AG04450 (cell line): Measurements from ENCODE around the gene FRK. TPM values are rescaled to one million over a fixed set of nuclear protein-coding genes. Genes with fewer than 3 reads are reported as not detected.

Experiments used
- CTCF ChIA-PET: fragments of 300-600, 350-600 bp; formaldehyde crosslinking; extraction: SDS; loops from one replicate; lab custom pipeline; 2022; ENCODE audit warnings: antibody characterized with exemption, inconsistent platforms; lab: Charles Lee
- POLR2A ChIA-PET: fragments of 350-600 bp; formaldehyde crosslinking; extraction: SDS; loops from one replicate; lab custom pipeline; 2021; ENCODE audit warnings: antibody characterized with exemption, inconsistent platforms; lab: Yijun Ruan, JAX
- DNase-seq: peaks from one replicate; pipeline ENCODE4 v3.0.0-alpha.2; 2011; ENCODE audit warnings: low read depth, low spot score
- H3K27ac ChIP-seq: one replicate; pipeline ENCODE4 v1.5.1; 2012; ENCODE audit warnings: low read depth, low read length, control low read depth
- H3K27me3 ChIP-seq: one replicate; pipeline ENCODE4 v1.6.0; 2012; ENCODE audit warnings: low read length; ENCODE audit not compliant: control insufficient read depth, insufficient read depth
- H3K4me3 ChIP-seq: 2 replicates; pipeline ENCODE4 v1.5.1; 2011; ENCODE audit warnings: mild to moderate bottlenecking, low read depth, low read length, control low read depth
- H3K9me3 ChIP-seq: 2 replicates; pipeline ENCODE4 v1.5.1; 2012; ENCODE audit warnings: low read length; ENCODE audit not compliant: control insufficient read depth, insufficient read depth
- CTCF ChIP-seq: IDR thresholded peaks from 2 replicates; pipeline ENCODE4 v1.5.1; 2011; ENCODE audit warnings: low read depth, low read length, control low read depth, inconsistent platforms
- polyA plus RNA-seq: library from polyadenylated mRNA; depleted of rRNA; stranded (reverse); fragments of >200 nt; gene quantifications from 2 replicates; pipeline ENCODE4 v1.2.3, GENCODE V29; 2011

Gene FRK
- polyA plus RNA-seq, 1 experiment: 0.43 TPM

GRCh38 chr6:115914098-115914497 is 146.6 kb downstream of the FRK start:
- Histone ChIP-seq H3K4me3 (no peak overlapping the region), H3K27me3 (peaks cover 3% of the 10 kb centered on the region), H3K27ac (no peak overlapping the region), H3K9me3 (no peaks in the 10 kb centered on the region)
- CTCF ChIA-PET: no interaction called here
- no peak for TF ChIP-seq CTCF
- DNase-seq: no peak
- POLR2A ChIA-PET: no interaction called here

DNA sequence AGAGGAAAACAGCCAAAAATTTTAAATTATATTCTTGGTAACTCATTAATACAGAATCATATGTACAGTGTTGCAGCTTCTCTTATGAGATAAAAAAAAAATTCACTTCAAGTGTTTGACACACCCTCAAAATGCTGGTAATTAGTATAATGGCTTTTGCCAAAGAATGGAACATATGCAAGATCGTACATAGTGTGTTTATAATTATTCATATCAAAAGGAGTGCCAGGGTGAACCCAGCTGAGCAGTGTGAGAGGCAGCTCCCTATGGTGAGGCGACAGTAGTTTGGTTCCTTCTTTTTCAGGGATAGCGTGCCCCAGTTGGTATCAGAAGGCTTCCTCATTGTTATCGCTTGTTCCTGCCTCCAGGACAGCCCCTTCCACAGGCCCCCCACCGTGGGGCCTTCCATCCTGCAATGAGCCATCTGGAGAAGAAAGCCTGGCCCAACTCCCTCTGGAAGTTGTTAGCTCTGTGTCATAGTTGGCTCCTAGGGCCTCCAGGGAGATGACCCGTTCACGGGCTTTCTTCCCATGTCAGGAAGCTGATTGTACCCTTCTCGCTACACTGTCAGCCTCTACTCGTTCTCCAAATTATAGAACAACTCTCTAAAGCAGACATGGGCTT is 150.7 kb downstream of the FRK start:
- POLR2A ChIA-PET: no interaction called here
- DNase-seq: no peak
- TF ChIP-seq CTCF: no peak
- Histone ChIP-seq H3K4me3 (no peak overlapping the region), H3K27ac (no peak overlapping the region), H3K27me3 (peaks cover 3% of the 10 kb centered on the region), H3K9me3 (no peaks in the 10 kb centered on the region)
- CTCF ChIA-PET: interaction anchor here (1.3 kb wide), 1 partner anchor 14 kb away, joined by 4 read pairs; no protein-coding TSS in a partner anchor

DNA sequence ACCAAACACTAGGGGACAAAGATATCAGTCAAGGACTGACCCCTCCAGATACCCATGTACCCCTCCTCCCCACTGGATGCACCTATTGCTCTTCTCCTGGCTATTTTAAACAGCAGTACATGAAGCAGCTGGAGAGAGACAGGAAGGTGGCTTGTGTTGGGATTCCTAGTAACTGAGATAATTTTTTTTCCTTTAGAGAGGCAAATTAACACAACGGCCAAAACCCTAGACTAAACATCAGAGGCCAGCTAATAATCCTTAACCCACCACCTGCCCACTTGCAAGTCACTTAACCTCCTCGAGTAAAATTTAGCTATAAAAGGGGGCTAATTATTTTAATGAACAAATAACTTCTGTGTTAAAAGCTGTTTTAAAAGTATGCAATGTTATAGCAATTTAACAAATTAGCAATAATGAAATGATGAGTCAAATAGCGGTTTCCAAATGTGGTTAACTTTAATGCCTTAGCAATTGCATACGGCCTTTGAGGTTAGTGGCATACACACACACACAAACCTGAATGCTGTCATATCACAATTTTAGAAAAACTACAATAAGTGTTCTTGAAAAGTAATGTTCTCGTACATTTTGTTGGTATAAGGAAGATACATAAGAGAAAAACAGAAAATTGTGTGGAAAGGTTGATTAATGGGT is 151.7 kb downstream of the FRK start:
- H3K9me3 ChIP-seq: no peaks in the 10 kb centered on the region
- H3K27ac ChIP-seq: no peak overlapping the region
- H3K27me3 ChIP-seq: peaks cover 3% of the 10 kb centered on the region
- CTCF ChIA-PET: interaction anchor here (1.3 to 3.1 kb wide), 2 partner anchors 13 kb away, joined by 4 to 10 read pairs; no protein-coding TSS in a partner anchor
- DNase-seq: no peak
- POLR2A ChIA-PET: no interaction called here
- no peak overlapping the region for H3K4me3 ChIP-seq
- no peak for TF ChIP-seq CTCF

DNA sequence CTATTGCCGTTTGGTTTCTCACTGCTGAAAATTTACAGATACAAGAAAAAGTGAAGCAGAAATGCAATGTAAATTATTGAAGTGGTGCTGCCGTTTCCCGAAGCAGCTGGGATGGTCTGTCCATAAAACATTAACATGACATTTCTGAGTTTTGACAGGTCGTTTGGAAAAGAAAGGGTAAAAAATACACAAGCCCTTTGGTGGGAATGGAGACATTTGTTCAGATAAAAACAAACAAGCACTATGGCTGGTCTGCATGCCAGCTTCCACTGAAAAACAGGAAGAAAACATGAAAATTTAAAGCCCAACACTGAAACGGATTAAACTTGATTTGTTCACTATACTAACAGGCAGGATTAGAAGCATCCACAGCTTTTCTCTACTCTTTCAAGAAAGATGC is 155.2 kb downstream of the FRK start:
- Histone ChIP-seq H3K4me3 (no peak overlapping the region), H3K27ac (no peak overlapping the region), H3K27me3 (no peaks in the 10 kb centered on the region), H3K9me3 (no peaks in the 10 kb centered on the region)
- no peak for TF ChIP-seq CTCF
- ChIA-PET POLR2A (no interaction called here), CTCF (interaction anchor here (3.1 kb wide), 1 partner anchor 9 kb away, joined by 10 read pairs; no protein-coding TSS in a partner anchor)
- no peak for DNase-seq

- H3K4me3 ChIP-seq: no peak overlapping the region
- no peak overlapping the region for H3K27ac ChIP-seq
- TF ChIP-seq CTCF: no peak
- no peaks in the 10 kb centered on the region for H3K27me3 ChIP-seq
- DNase-seq: no peak
- POLR2A ChIA-PET: no interaction called here
- CTCF ChIA-PET: no interaction called here
- no peaks in the 10 kb centered on the region for H3K9me3 ChIP-seq
These were observed 158.3 kb downstream of the FRK start for GRCh38 chr6:115902436-115902835.
